H1 (cell line): ENCODE measurements around the gene CEP290. TPM values are rescaled to one million over a fixed set of nuclear protein-coding genes. Genes with fewer than 3 reads are reported as not detected.

Experiments used
- BRCA1 ChIP-seq: IDR thresholded peaks from 2 replicates; pipeline ENCODE4 v1.6.1; 2012; ENCODE audit warnings: low read depth, low read length, improper control_type of control experiment
- CHD1 ChIP-seq: IDR thresholded peaks from 2 replicates; pipeline ENCODE4 v1.6.1; 2012; ENCODE audit warnings: low read depth, low read length, improper control_type of control experiment
- CREB1 ChIP-seq: IDR thresholded peaks from 2 replicates; pipeline ENCODE4 v1.6.1; 2012; ENCODE audit warnings: inconsistent platforms
- CTBP2 ChIP-seq: IDR thresholded peaks from 2 replicates; pipeline ENCODE4 v1.7.0; 2011; ENCODE audit warnings: borderline replicate concordance, mild to moderate bottlenecking, moderate library complexity, mixed read lengths, low read length; ENCODE audit not compliant: insufficient read depth, insufficient read length
- GTF2F1 ChIP-seq: IDR thresholded peaks from 2 replicates; pipeline ENCODE4 v1.6.1; 2012; ENCODE audit warnings: low read depth, low read length, improper control_type of control experiment, borderline replicate concordance
- MAFK ChIP-seq: IDR thresholded peaks from 2 replicates; pipeline ENCODE4 v1.6.1; 2012; ENCODE audit warnings: low read depth, mild to moderate bottlenecking, improper control_type of control experiment, low read length
- NRF1 ChIP-seq: IDR thresholded peaks from 2 replicates; pipeline ENCODE4 v1.6.1; 2011; ENCODE audit warnings: mild to moderate bottlenecking, low read depth, low read length, improper control_type of control experiment
- PHF8 ChIP-seq: fragments of 200-600 bp; sonication (generic); conservative IDR thresholded peaks from 2 replicates; pipeline ENCODE4 v1.7.1; 2012; ENCODE audit warnings: low read depth, mild to moderate bottlenecking, inconsistent platforms, low read length, moderate library complexity
- SIX5 ChIP-seq: IDR thresholded peaks from 2 replicates; pipeline ENCODE4 v1.6.1; 2011; ENCODE audit warnings: mild to moderate bottlenecking, low read depth, low read length
- SUZ12 ChIP-seq: fragments of 200-600 bp; sonication (generic); IDR thresholded peaks from 2 replicates; pipeline ENCODE4 v1.6.1; 2012; ENCODE audit warnings: mild to moderate bottlenecking, inconsistent platforms, low read length, moderate library complexity, mixed read lengths
- TAF7 ChIP-seq: optimal IDR thresholded peaks from 2 replicates; pipeline ENCODE3; 2011; ENCODE audit warnings: low read depth, mild to moderate bottlenecking, inconsistent platforms, low read length, moderate library complexity, borderline replicate concordance
- polyA plus RNA-seq, 7 experiments: library from polyadenylated mRNA; depleted of rRNA in 3 of 7; stranded (reverse) in 5 of 7; unstranded in 2 of 7; fragments of >200 nt in 5 of 7; fragments of 200-250 nt in 2 of 7; gene quantifications; 1 replicate in 5 of 7; 2 replicates in 1 of 7; 4 replicates in 1 of 7; pipeline versions ENCODE4 v1.2.1 to v1.2.3, GENCODE V29; 2011 to 2013; ENCODE audit warnings: missing spikeins in 2 of 7, mixed read lengths in 2 of 7
- total RNA-seq: library from RNA; stranded (reverse); fragmentation: NEBNext Ultra II Directional; extraction: Animal tissue kit (Norgen Biotek cat#: 25700); gene quantifications from 2 replicates; pipeline ENCODE4 v1.2.1, GENCODE V29; 2021
- TF ChIP-seq, protein P1 (sequence below): fragments of 300-600 bp; sonication (generic); IDR thresholded peaks from 2 replicates; pipeline ENCODE4 v1.7.1; 2012; ENCODE audit warnings: low read length, moderate library complexity, mild to moderate bottlenecking, inconsistent platforms; ENCODE audit not compliant: insufficient replicate concordance
- TF ChIP-seq, protein P2 (sequence below): IDR thresholded peaks from 2 replicates; pipeline ENCODE4 v1.6.1; 2012; ENCODE audit warnings: inconsistent platforms

CEP290 gene
- total and polyA plus RNA-seq, 2 of the 8 experiments (the other 6 are each of a cell fraction or from before 2014, with no cell fraction given): 2.1 to 5.9 TPM

DNA sequence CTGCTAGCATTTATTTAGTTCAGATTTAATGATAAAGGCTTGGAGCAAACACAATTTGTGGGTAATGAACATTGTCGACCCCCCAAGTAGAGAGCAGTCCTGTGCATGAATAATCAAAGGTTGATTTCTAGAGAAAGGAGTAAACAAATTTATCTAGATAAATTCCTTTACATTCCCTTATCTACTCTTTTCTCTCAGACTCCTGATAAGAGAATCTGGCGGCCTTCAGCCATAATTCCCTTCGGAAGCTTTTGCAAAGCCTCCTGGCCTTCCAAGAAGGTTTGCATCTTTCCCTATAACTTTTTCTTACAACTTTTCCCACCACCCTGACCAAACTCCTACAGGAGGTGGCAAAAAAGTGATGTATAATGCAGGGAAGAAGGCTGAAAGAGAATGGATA is 42.3 kb upstream of the CEP290 start (continued):
- TF ChIP-seq, protein P1, sequence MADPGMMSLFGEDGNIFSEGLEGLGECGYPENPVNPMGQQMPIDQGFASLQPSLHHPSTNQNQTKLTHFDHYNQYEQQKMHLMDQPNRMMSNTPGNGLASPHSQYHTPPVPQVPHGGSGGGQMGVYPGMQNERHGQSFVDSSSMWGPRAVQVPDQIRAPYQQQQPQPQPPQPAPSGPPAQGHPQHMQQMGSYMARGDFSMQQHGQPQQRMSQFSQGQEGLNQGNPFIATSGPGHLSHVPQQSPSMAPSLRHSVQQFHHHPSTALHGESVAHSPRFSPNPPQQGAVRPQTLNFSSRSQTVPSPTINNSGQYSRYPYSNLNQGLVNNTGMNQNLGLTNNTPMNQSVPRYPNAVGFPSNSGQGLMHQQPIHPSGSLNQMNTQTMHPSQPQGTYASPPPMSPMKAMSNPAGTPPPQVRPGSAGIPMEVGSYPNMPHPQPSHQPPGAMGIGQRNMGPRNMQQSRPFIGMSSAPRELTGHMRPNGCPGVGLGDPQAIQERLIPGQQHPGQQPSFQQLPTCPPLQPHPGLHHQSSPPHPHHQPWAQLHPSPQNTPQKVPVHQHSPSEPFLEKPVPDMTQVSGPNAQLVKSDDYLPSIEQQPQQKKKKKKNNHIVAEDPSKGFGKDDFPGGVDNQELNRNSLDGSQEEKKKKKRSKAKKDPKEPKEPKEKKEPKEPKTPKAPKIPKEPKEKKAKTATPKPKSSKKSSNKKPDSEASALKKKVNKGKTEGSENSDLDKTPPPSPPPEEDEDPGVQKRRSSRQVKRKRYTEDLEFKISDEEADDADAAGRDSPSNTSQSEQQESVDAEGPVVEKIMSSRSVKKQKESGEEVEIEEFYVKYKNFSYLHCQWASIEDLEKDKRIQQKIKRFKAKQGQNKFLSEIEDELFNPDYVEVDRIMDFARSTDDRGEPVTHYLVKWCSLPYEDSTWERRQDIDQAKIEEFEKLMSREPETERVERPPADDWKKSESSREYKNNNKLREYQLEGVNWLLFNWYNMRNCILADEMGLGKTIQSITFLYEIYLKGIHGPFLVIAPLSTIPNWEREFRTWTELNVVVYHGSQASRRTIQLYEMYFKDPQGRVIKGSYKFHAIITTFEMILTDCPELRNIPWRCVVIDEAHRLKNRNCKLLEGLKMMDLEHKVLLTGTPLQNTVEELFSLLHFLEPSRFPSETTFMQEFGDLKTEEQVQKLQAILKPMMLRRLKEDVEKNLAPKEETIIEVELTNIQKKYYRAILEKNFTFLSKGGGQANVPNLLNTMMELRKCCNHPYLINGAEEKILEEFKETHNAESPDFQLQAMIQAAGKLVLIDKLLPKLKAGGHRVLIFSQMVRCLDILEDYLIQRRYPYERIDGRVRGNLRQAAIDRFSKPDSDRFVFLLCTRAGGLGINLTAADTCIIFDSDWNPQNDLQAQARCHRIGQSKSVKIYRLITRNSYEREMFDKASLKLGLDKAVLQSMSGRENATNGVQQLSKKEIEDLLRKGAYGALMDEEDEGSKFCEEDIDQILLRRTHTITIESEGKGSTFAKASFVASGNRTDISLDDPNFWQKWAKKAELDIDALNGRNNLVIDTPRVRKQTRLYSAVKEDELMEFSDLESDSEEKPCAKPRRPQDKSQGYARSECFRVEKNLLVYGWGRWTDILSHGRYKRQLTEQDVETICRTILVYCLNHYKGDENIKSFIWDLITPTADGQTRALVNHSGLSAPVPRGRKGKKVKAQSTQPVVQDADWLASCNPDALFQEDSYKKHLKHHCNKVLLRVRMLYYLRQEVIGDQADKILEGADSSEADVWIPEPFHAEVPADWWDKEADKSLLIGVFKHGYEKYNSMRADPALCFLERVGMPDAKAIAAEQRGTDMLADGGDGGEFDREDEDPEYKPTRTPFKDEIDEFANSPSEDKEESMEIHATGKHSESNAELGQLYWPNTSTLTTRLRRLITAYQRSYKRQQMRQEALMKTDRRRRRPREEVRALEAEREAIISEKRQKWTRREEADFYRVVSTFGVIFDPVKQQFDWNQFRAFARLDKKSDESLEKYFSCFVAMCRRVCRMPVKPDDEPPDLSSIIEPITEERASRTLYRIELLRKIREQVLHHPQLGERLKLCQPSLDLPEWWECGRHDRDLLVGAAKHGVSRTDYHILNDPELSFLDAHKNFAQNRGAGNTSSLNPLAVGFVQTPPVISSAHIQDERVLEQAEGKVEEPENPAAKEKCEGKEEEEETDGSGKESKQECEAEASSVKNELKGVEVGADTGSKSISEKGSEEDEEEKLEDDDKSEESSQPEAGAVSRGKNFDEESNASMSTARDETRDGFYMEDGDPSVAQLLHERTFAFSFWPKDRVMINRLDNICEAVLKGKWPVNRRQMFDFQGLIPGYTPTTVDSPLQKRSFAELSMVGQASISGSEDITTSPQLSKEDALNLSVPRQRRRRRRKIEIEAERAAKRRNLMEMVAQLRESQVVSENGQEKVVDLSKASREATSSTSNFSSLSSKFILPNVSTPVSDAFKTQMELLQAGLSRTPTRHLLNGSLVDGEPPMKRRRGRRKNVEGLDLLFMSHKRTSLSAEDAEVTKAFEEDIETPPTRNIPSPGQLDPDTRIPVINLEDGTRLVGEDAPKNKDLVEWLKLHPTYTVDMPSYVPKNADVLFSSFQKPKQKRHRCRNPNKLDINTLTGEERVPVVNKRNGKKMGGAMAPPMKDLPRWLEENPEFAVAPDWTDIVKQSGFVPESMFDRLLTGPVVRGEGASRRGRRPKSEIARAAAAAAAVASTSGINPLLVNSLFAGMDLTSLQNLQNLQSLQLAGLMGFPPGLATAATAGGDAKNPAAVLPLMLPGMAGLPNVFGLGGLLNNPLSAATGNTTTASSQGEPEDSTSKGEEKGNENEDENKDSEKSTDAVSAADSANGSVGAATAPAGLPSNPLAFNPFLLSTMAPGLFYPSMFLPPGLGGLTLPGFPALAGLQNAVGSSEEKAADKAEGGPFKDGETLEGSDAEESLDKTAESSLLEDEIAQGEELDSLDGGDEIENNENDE: no peak
- TF ChIP-seq NRF1: no peak
- no peak for TF ChIP-seq GTF2F1
- TF ChIP-seq BRCA1: no peak
- no peak for TF ChIP-seq TAF7
- TF ChIP-seq MAFK: no peak
- TF ChIP-seq, protein P2, sequence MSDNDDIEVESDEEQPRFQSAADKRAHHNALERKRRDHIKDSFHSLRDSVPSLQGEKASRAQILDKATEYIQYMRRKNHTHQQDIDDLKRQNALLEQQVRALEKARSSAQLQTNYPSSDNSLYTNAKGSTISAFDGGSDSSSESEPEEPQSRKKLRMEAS: no peak
- TF ChIP-seq CTBP2: no peak
- TF ChIP-seq CHD1: no peak
- TF ChIP-seq PHF8: no peak
- no peak for TF ChIP-seq SUZ12
- no peak for TF ChIP-seq SIX5
- TF ChIP-seq CREB1: no peak
